Measurements from ENCODE around the gene IL1RAPL2. TPM values are rescaled to one million over a fixed set of nuclear protein-coding genes. Genes with fewer than 3 reads are reported as not detected.

The IL1RAPL2 gene
- total RNA-seq, 1 donor, result not detected

DNA sequence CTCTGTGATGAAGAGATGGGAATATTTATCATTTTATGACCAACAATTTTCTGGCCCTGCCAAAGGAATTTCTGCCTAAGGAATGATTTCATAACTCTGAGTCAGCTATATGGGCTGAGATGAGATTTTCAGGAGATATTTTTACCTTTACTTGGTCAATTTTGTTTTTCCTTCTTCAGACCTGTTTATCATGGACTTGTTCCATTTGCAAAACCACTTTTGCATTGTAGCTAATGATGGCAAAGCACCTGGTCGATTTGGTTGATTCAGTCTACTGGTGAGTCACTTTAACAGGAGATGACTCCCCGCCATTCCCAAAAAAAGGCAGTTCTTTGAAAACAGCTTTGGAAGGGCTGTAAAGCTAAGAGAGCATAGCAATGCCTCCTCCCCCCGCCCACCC lies 601.2 kb downstream of the IL1RAPL2 start:
- Histone ChIP-seq H3K79me2 (ENCODE audit: insufficient read depth, low read length) (no peaks in the 10 kb centered on the region), H3K4me3 (ENCODE audit: insufficient read depth, low read length) (no peak overlapping the region), H3K27me3 (ENCODE audit: insufficient read depth, low read length) (no peaks in the 10 kb centered on the region), H3K27ac (ENCODE audit: low read depth, low read length) (no peak overlapping the region), H4K20me1 (ENCODE audit: insufficient read depth, low read length) (no peaks in the 10 kb centered on the region), H3K4me1 (ENCODE audit: insufficient read depth, low read length) (no peaks in the 10 kb centered on the region), H3K4me2 (ENCODE audit: insufficient read depth, low read length) (no peak overlapping the region), H3K9me3 (ENCODE audit: low read depth, low read length) (no peaks in the 10 kb centered on the region), H3K36me3 (ENCODE audit: insufficient read depth, low read length) (no peaks in the 10 kb centered on the region), H2AFZ (ENCODE audit: low read length) (no peak overlapping the region)
- DNase-seq (ENCODE audit: insufficient read length, low spot score, missing footprints), result no peak
- TF ChIP-seq, protein P1, sequence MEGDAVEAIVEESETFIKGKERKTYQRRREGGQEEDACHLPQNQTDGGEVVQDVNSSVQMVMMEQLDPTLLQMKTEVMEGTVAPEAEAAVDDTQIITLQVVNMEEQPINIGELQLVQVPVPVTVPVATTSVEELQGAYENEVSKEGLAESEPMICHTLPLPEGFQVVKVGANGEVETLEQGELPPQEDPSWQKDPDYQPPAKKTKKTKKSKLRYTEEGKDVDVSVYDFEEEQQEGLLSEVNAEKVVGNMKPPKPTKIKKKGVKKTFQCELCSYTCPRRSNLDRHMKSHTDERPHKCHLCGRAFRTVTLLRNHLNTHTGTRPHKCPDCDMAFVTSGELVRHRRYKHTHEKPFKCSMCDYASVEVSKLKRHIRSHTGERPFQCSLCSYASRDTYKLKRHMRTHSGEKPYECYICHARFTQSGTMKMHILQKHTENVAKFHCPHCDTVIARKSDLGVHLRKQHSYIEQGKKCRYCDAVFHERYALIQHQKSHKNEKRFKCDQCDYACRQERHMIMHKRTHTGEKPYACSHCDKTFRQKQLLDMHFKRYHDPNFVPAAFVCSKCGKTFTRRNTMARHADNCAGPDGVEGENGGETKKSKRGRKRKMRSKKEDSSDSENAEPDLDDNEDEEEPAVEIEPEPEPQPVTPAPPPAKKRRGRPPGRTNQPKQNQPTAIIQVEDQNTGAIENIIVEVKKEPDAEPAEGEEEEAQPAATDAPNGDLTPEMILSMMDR (IDR thresholded peaks at IDR 0.05; ENCODE audit: extremely low read depth, low read depth, low read length), result no peak

DNA sequence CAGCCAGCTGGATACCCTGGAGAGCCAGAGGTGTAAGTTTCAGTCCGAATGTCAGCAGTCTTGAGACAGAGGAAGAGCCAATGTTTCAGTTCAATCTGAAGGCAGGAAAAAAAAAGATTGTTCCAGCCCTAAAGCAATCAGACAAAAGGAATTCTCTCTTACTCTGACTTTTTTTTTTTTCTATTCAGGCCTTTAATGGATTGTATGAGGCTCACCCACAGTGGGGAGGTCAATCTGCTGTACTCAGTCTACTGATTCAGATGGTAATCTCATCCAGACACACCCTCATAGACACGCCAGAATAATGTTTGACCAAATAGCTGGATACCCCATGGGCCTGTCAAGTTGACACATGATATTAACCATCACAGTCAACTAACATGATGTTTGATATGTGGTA lies 602.6 kb downstream of the IL1RAPL2 start:
- Histone ChIP-seq H3K27me3 (ENCODE audit: insufficient read depth, low read length) (no peaks in the 10 kb centered on the region), H3K4me3 (ENCODE audit: insufficient read depth, low read length) (no peak overlapping the region), H3K36me3 (ENCODE audit: insufficient read depth, low read length) (no peaks in the 10 kb centered on the region), H3K4me2 (ENCODE audit: insufficient read depth, low read length) (no peak overlapping the region), H3K4me1 (ENCODE audit: insufficient read depth, low read length) (no peaks in the 10 kb centered on the region), H2AFZ (ENCODE audit: low read length) (no peak overlapping the region), H3K79me2 (ENCODE audit: insufficient read depth, low read length) (no peaks in the 10 kb centered on the region), H3K27ac (ENCODE audit: low read depth, low read length) (no peak overlapping the region), H3K9me3 (ENCODE audit: low read depth, low read length) (no peaks in the 10 kb centered on the region), H4K20me1 (ENCODE audit: insufficient read depth, low read length) (no peaks in the 10 kb centered on the region)
- TF ChIP-seq, protein P1 (IDR thresholded peaks at IDR 0.05; ENCODE audit: extremely low read depth, low read depth, low read length), result no peak
- DNase-seq (ENCODE audit: insufficient read length, low spot score, missing footprints), result no peak

DNA sequence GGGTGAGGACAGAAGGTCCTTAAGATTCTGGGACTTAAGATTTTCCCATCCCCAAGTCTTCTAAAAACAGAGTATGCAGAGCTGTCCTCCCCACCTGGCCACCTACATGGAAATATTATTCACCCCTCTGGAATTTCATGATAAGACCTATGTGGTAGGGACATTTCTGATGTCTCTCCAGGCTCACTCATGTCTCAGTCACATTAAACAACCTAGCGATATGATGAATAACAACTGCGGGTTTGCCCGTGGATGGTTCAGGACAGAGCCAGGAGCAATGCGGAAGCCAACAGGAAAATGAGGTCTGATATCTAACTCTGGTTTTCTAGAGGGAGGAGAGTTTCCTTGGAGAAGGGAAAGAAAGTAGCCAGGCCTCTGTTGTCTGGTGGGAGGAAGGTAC lies 607.1 kb downstream of the IL1RAPL2 start:
- no peaks in the 10 kb centered on the region for H3K79me2 ChIP-seq (ENCODE audit: insufficient read depth, low read length)
- H4K20me1 ChIP-seq (ENCODE audit: insufficient read depth, low read length), result no peaks in the 10 kb centered on the region
- no peak overlapping the region for H3K4me3 ChIP-seq (ENCODE audit: insufficient read depth, low read length)
- DNase-seq (ENCODE audit: insufficient read length, low spot score, missing footprints), result no peak
- no peak overlapping the region for H2AFZ ChIP-seq (ENCODE audit: low read length)
- H3K27me3 ChIP-seq (ENCODE audit: insufficient read depth, low read length), result no peaks in the 10 kb centered on the region
- H3K9me3 ChIP-seq (ENCODE audit: low read depth, low read length), result no peaks in the 10 kb centered on the region
- TF ChIP-seq, protein P1 (IDR thresholded peaks at IDR 0.05; ENCODE audit: extremely low read depth, low read depth, low read length), result no peak
- no peak overlapping the region for H3K27ac ChIP-seq (ENCODE audit: low read depth, low read length)
- H3K36me3 ChIP-seq (ENCODE audit: insufficient read depth, low read length), result no peaks in the 10 kb centered on the region
- H3K4me2 ChIP-seq (ENCODE audit: insufficient read depth, low read length), result no peak overlapping the region
- no peaks in the 10 kb centered on the region for H3K4me1 ChIP-seq (ENCODE audit: insufficient read depth, low read length)

DNA sequence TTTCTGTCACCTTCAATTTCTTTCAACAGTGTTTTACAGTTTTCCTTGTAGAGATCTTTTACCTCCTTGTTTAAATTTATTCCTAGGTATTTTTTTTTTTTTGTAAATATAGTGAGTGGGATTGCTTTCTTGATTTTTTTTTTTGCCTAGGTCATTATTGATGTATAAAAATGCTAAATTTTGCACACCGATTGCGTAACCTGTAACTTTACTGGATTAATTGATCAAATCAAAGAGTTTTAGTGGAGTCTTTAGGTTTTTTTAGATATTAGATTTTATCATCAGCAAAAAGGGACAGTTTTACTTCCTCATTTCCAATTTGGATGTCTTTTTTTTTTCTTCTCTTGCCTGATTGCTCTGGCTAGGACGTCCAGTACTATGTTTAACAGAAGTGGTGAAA lies 613.6 kb downstream of the IL1RAPL2 start:
- TF ChIP-seq, protein P1 (IDR thresholded peaks at IDR 0.05; ENCODE audit: extremely low read depth, low read depth, low read length), result no peak

More for the DNA sequence above, 613.6 kb downstream of the IL1RAPL2 start:
- no peaks in the 10 kb centered on the region for H3K4me1 ChIP-seq (ENCODE audit: insufficient read depth, low read length)
- no peak for DNase-seq (ENCODE audit: insufficient read length, low spot score, missing footprints)
- H3K27me3 ChIP-seq (ENCODE audit: insufficient read depth, low read length), result no peaks in the 10 kb centered on the region
- no peak overlapping the region for H3K4me3 ChIP-seq (ENCODE audit: insufficient read depth, low read length)
- H3K9me3 ChIP-seq (ENCODE audit: low read depth, low read length), result no peaks in the 10 kb centered on the region
- H3K36me3 ChIP-seq (ENCODE audit: insufficient read depth, low read length), result no peaks in the 10 kb centered on the region
- no peaks in the 10 kb centered on the region for H3K79me2 ChIP-seq (ENCODE audit: insufficient read depth, low read length)
- no peaks in the 10 kb centered on the region for H4K20me1 ChIP-seq (ENCODE audit: insufficient read depth, low read length)
- H2AFZ ChIP-seq (ENCODE audit: low read length), result no peak overlapping the region
- no peak overlapping the region for H3K4me2 ChIP-seq (ENCODE audit: insufficient read depth, low read length)
- H3K27ac ChIP-seq (ENCODE audit: low read depth, low read length), result no peak overlapping the region
